H1 (cell line): ENCODE data around the gene ASMTL. TPM values are rescaled to one million over a fixed set of nuclear protein-coding genes. Genes with fewer than 3 reads are reported as not detected.

ENCODE experiments used
- CTCF ChIA-PET: fragments of 300-600 bp; sonication (Branson Sonifier 250); formaldehyde crosslinking; loops from one replicate; lab custom pipeline; 2021; ENCODE audit not compliant: partially characterized antibody; lab: Charles Lee
- POLR2A ChIA-PET: fragments of 300-600 bp; sonication (Branson Sonifier 250); formaldehyde crosslinking; loops from one replicate; lab custom pipeline; 2021; ENCODE audit warnings: inconsistent platforms; ENCODE audit not compliant: partially characterized antibody; lab: Charles Lee
- DNase-seq, 2 experiments: peaks; one replicate each; pipeline versions ENCODE4 v3.0.0 to v3.0.0-alpha.2; 2010 to 2022; ENCODE audit warnings: low spot score in 2 of 2, low read depth in 1 of 2, mixed read lengths in 1 of 2
- FAIRE-seq: peaks from 2 replicates; lab custom pipeline; 2011; peaks lifted over from hg19 to GRCh38; lab: Jason Lieb, UNC
- H2AFZ ChIP-seq: 2 replicates; pipeline ENCODE4 v1.8.1; 2012; ENCODE audit warnings: low read length, inconsistent platforms
- H2AK5ac ChIP-seq: 2 replicates; pipeline ENCODE4 v1.6.1; 2013; ENCODE audit warnings: low read depth, low read length
- H2BK120ac ChIP-seq: replicated peaks from 2 replicates; pipeline ENCODE3; 2013; ENCODE audit warnings: low read depth, low read length, inconsistent platforms
- H2BK12ac ChIP-seq: 2 replicates; pipeline ENCODE4 v1.6.1; 2013; ENCODE audit warnings: low read depth, low read length
- H2BK15ac ChIP-seq: 2 replicates; pipeline ENCODE4 v1.6.1; 2013; ENCODE audit warnings: low read length
- H2BK20ac ChIP-seq: 2 replicates; pipeline ENCODE4 v1.6.1; 2013; ENCODE audit warnings: low read length
- H2BK5ac ChIP-seq: 2 replicates; pipeline ENCODE4 v1.6.1; 2013; ENCODE audit warnings: low read depth, low read length
- H3K14ac ChIP-seq: 2 replicates; pipeline ENCODE4 v1.6.1; 2013; ENCODE audit warnings: inconsistent platforms; ENCODE audit not compliant: insufficient read length
- H3K18ac ChIP-seq: 2 replicates; pipeline ENCODE4 v1.6.1; 2013; ENCODE audit warnings: low read length; ENCODE audit errors: extremely low read depth
- H3K23ac ChIP-seq: 2 replicates; pipeline ENCODE4 v1.6.1; 2013; ENCODE audit warnings: inconsistent platforms; ENCODE audit not compliant: insufficient read length
- H3K23me2 ChIP-seq: 2 replicates; pipeline ENCODE4 v1.6.1; 2013; ENCODE audit warnings: low read depth, low read length
- H3K27ac ChIP-seq: 2 replicates; pipeline ENCODE4 v1.6.1; 2011; ENCODE audit warnings: low read depth, low read length, inconsistent platforms
- H3K27me3 ChIP-seq, 4 experiments: replicated peaks in 1 of 4; 1 replicate in 1 of 4; 2 replicates in 3 of 4; pipeline versions ENCODE4 v1.6.1 to v1.8.1; 2011 to 2013; ENCODE audit warnings: low read length in 3 of 4, mild to moderate bottlenecking in 3 of 4, inconsistent platforms in 2 of 4, mixed read lengths in 2 of 4, moderate library complexity in 1 of 4; ENCODE audit not compliant: control insufficient read depth in 3 of 4, insufficient read depth in 3 of 4; ENCODE audit errors: extremely low read depth in 1 of 4
- H3K36me3 ChIP-seq, 4 experiments: 2 replicates each; pipeline versions ENCODE4 v1.6.1 to v1.8.1; 2011 to 2013; ENCODE audit warnings: mild to moderate bottlenecking in 4 of 4, low read length in 3 of 4, moderate library complexity in 2 of 4, control low read depth in 1 of 4, inconsistent platforms in 1 of 4; ENCODE audit not compliant: insufficient read depth in 4 of 4, control insufficient read depth in 2 of 4
- H3K4ac ChIP-seq: replicated peaks from 2 replicates; pipeline ENCODE3; 2013; ENCODE audit warnings: low read length, low read depth, mixed read lengths, inconsistent platforms; ENCODE audit not compliant: insufficient read length
- H3K4me1 ChIP-seq, 4 experiments: replicated peaks in 1 of 4; 1 replicate in 1 of 4; 2 replicates in 3 of 4; pipeline versions ENCODE4 v1.6.1 to v1.8.1; 2011 to 2013; ENCODE audit warnings: low read length in 3 of 4, inconsistent platforms in 2 of 4, mixed read lengths in 1 of 4; ENCODE audit not compliant: insufficient read depth in 4 of 4, control insufficient read depth in 3 of 4
- H3K4me2 ChIP-seq, 2 experiments: 2 replicates each; pipeline versions ENCODE4 v1.6.1 to v1.8.1; 2011 to 2013; ENCODE audit warnings: low read depth in 2 of 2, low read length in 2 of 2, control low read depth in 1 of 2, inconsistent platforms in 1 of 2, mild to moderate bottlenecking in 1 of 2; ENCODE audit not compliant: insufficient read depth in 1 of 2
- H3K4me3 ChIP-seq, 4 experiments: fragments of 200-600, 300-600 bp in 1 of 4; sonication (generic), shearing (Covaris generic), sonication (Bioruptor Twin) in 1 of 4; 2 replicates each; pipeline versions ENCODE4 v1.5.1 to v1.8.1; 2011 to 2016; ENCODE audit warnings: low read length in 4 of 4, low read depth in 3 of 4, control low read depth in 2 of 4, inconsistent platforms in 2 of 4, mild to moderate bottlenecking in 2 of 4, mixed read lengths in 1 of 4, moderate library complexity in 1 of 4; ENCODE audit not compliant: insufficient read depth in 2 of 4; ENCODE audit errors: extremely low read depth in 1 of 4
- H3K56ac ChIP-seq: replicated peaks from 2 replicates; pipeline ENCODE3; 2013; ENCODE audit warnings: low read depth, mild to moderate bottlenecking, mixed read lengths, low read length, inconsistent platforms; ENCODE audit not compliant: insufficient read length
- H3K79me1 ChIP-seq: 2 replicates; pipeline ENCODE4 v1.6.1; 2013; ENCODE audit warnings: low read depth, low read length, control low read depth
- H3K79me2 ChIP-seq, 2 experiments: 2 replicates each; pipeline versions ENCODE4 v1.6.1 to v1.8.1; 2012 to 2013; ENCODE audit warnings: low read length in 2 of 2, mild to moderate bottlenecking in 2 of 2, inconsistent platforms in 1 of 2; ENCODE audit not compliant: insufficient read depth in 2 of 2, control insufficient read depth in 1 of 2
- H3K9ac ChIP-seq, 4 experiments: replicated peaks in 1 of 4; 1 replicate in 1 of 4; 2 replicates in 3 of 4; pipeline versions ENCODE4 v1.6.1 to v1.8.1; 2011 to 2013; ENCODE audit warnings: low read depth in 3 of 4, low read length in 3 of 4, control low read depth in 2 of 4, mild to moderate bottlenecking in 2 of 4, moderate library complexity in 2 of 4, inconsistent platforms in 1 of 4; ENCODE audit errors: extremely low read depth in 1 of 4
- H3K9me3 ChIP-seq, 2 experiments: 2 replicates each; pipeline versions ENCODE4 v1.6.1 to v1.8.1; 2012 to 2013; ENCODE audit warnings: mild to moderate bottlenecking in 2 of 2, moderate library complexity in 2 of 2, control low read depth in 1 of 2, inconsistent platforms in 1 of 2, low read depth in 1 of 2, low read length in 1 of 2, mixed read lengths in 1 of 2; ENCODE audit not compliant: insufficient read depth in 2 of 2
- H4K20me1 ChIP-seq, 2 experiments: replicated peaks in 1 of 2; 2 replicates each; pipeline versions ENCODE3 to v1.8.1; 2011 to 2013; ENCODE audit warnings: inconsistent platforms in 2 of 2, low read length in 2 of 2, mild to moderate bottlenecking in 1 of 2; ENCODE audit not compliant: insufficient read depth in 2 of 2, control insufficient read depth in 1 of 2
- H4K5ac ChIP-seq: 2 replicates; pipeline ENCODE4 v1.6.1; 2013; ENCODE audit warnings: low read length, low read depth, mixed read lengths, inconsistent platforms; ENCODE audit not compliant: insufficient read length
- H4K8ac ChIP-seq: 2 replicates; pipeline ENCODE4 v1.8.0; 2013; ENCODE audit warnings: mild to moderate bottlenecking, moderate library complexity, low read length, inconsistent platforms; ENCODE audit not compliant: insufficient read depth; ENCODE audit errors: extremely low read depth
- H4K91ac ChIP-seq: replicated peaks from 2 replicates; pipeline ENCODE3; 2013; ENCODE audit warnings: low read length, mixed read lengths, inconsistent platforms; ENCODE audit not compliant: insufficient read length
- EP300 ChIP-seq, 2 experiments: IDR thresholded peaks; 1 replicate in 1 of 2; 2 replicates in 1 of 2; pipeline ENCODE4 v1.6.1; 2011 to 2012; ENCODE audit warnings: low read depth in 2 of 2, low read length in 2 of 2, mild to moderate bottlenecking in 2 of 2, borderline replicate concordance in 1 of 2, inconsistent platforms in 1 of 2, moderate library complexity in 1 of 2
- HDAC2 ChIP-seq, 2 experiments: fragments of 300-600 bp in 1 of 2; sonication (generic) in 1 of 2; IDR thresholded peaks; 2 replicates each; pipeline ENCODE4 v1.6.1; 2011 to 2012; ENCODE audit warnings: low read depth in 2 of 2, low read length in 2 of 2, mild to moderate bottlenecking in 2 of 2, moderate library complexity in 2 of 2, borderline replicate concordance in 1 of 2, inconsistent platforms in 1 of 2
- HDAC6 ChIP-seq: IDR thresholded peaks from one replicate; pipeline ENCODE4 v1.7.1; 2012; ENCODE audit warnings: low read depth, mild to moderate bottlenecking, inconsistent platforms, low read length, moderate library complexity
- NANOG ChIP-seq: IDR thresholded peaks from 2 replicates; pipeline ENCODE4 v1.6.1; 2011; ENCODE audit warnings: low read length, low read depth, mild to moderate bottlenecking, inconsistent platforms; ENCODE audit not compliant: insufficient read depth, poor library complexity, severe bottlenecking
- POU5F1 ChIP-seq: IDR thresholded peaks from 2 replicates; pipeline ENCODE4 v1.6.1; 2011; ENCODE audit warnings: low read depth, mild to moderate bottlenecking, low read length, moderate library complexity
- WGBS, 2 experiments: shearing (Covaris generic) in 1 of 2; methylation state at CpG; one replicate each; pipeline versions ENCODE4 v1.1.6 to v1.1.7; 2013 to 2015; ENCODE audit warnings: low lambda C conversion rate in 2 of 2, mixed read lengths in 2 of 2, inconsistent platforms in 1 of 2, low coverage in 1 of 2, missing lambda C conversion rate in 1 of 2; ENCODE audit not compliant: insufficient replicate concordance in 2 of 2, insufficient coverage in 1 of 2, insufficient read length in 1 of 2; ENCODE audit errors: extremely low coverage in 1 of 2, missing lambda C conversion rate in 1 of 2; 5-methylcytosine and 5-hydroxymethylcytosine counted together
- polyA plus RNA-seq, 7 experiments: library from polyadenylated mRNA; depleted of rRNA in 3 of 7; stranded (reverse) in 5 of 7; unstranded in 2 of 7; fragments of >200 nt in 5 of 7; fragments of 200-250 nt in 2 of 7; gene quantifications; 1 replicate in 5 of 7; 2 replicates in 1 of 7; 4 replicates in 1 of 7; pipeline versions ENCODE4 v1.2.1 to v1.2.3, GENCODE V29; 2011 to 2013; ENCODE audit warnings: missing spikeins in 2 of 7, mixed read lengths in 2 of 7
- total RNA-seq: library from RNA; stranded (reverse); fragmentation: NEBNext Ultra II Directional; extraction: Animal tissue kit (Norgen Biotek cat#: 25700); gene quantifications from 2 replicates; pipeline ENCODE4 v1.2.1, GENCODE V29; 2021

ASMTL gene
- total and polyA plus RNA-seq, 2 of the 8 experiments (the other 6 are each of a cell fraction or from before 2014, with no cell fraction given) = 75.6 to 81.4 TPM

- Histone ChIP-seq H3K18ac (no peak overlapping the region), H3K56ac (peak overlapping the region; percentile 16), H2BK120ac (no peak overlapping the region), H4K91ac (no peak overlapping the region), H3K9me3 (peaks cover 0 to 6% of the 10 kb centered on the region in 2 experiments; a peak in 2 of 4 replicates), H2AFZ (no peak overlapping the region), H3K4me1 (0 out of 7 replicates have a peak, but pooled peaks cover 0 to 2% (median 0%) of the 10 kb centered on the region in 4 experiments), H3K36me3 (peaks cover 0 to 9% (median 4%) of the 10 kb centered on the region in 4 experiments; a peak in 2 of 8 replicates), H4K8ac (no peak overlapping the region), H3K9ac (no peak overlapping the region), H3K27me3 (no peaks in the 10 kb centered on the region; a peak in 1 of 7 replicates), H3K79me1 (no peaks in the 10 kb centered on the region), H2BK20ac (no peak overlapping the region), H2AK5ac (no peak overlapping the region), H3K4ac (no peak overlapping the region), H3K23me2 (no peaks in the 10 kb centered on the region), H3K23ac (no peak overlapping the region), H4K5ac (no peak overlapping the region), H3K4me2 (no peak overlapping the region), H3K79me2 (no peaks in the 10 kb centered on the region), H4K20me1 (no peaks in the 10 kb centered on the region), H3K14ac (no peak overlapping the region), H3K27ac (no peak overlapping the region), H2BK15ac (no peak overlapping the region), H2BK5ac (no peak overlapping the region), H3K4me3 (no peak overlapping the region), H2BK12ac (no peak overlapping the region)
- POLR2A ChIA-PET = no interaction called here
- no peak for DNase-seq
- CTCF ChIA-PET = no interaction called here
- WGBS, 2 experiments = 92% methylated on average over 12 of the region's 12 CpGs; no CpG with 5 or more reads in 1 of the 2 experiments
- FAIRE-seq = no peak
- TF ChIP-seq EP300 (IDR thresholded peaks at IDR 0.05; ENCODE audit: borderline replicate concordance in 1 of 2, low read depth in 2 of 2, low read length in 2 of 2) (no peak), HDAC2 (IDR thresholded peaks at IDR 0.05; ENCODE audit: borderline replicate concordance in 1 of 2, low read depth in 2 of 2, low read length in 2 of 2) (no peak), HDAC6 (no peak), NANOG (no peak), POU5F1 (no peak)
These were observed 91.4 kb downstream of the ASMTL start for GRCh38 chrX:1361275-1361674.
